ENCODE data around the gene PRKAG2.

GRCh38 chr7:151824373-151824933 is 52.5 kb downstream of the PRKAG2 start:
- TF ChIP-seq POLR2A (IDR thresholded peaks at IDR 0.05): no peak
- no peak for TF ChIP-seq CTCF (IDR thresholded peaks at IDR 0.05)

Data from breast epithelium (tissue), 3 donors.